Purkinje cell (primary cell): ENCODE measurements around the gene MAN2C1. TPM values are rescaled to one million over a fixed set of nuclear protein-coding genes. Genes with fewer than 3 reads are reported as not detected.

ENCODE experiments used
- polyA plus RNA-seq: library from polyadenylated mRNA; unstranded; fragments of >200 nt; fragmentation: Nextera tagmentation; gene quantifications from 2 replicates; pipeline ENCODE4 v1.2.1, GENCODE V29; 2014

MAN2C1 gene
- polyA plus RNA-seq = 12.3 and 20.5 TPM in 2 replicates

DNA sequence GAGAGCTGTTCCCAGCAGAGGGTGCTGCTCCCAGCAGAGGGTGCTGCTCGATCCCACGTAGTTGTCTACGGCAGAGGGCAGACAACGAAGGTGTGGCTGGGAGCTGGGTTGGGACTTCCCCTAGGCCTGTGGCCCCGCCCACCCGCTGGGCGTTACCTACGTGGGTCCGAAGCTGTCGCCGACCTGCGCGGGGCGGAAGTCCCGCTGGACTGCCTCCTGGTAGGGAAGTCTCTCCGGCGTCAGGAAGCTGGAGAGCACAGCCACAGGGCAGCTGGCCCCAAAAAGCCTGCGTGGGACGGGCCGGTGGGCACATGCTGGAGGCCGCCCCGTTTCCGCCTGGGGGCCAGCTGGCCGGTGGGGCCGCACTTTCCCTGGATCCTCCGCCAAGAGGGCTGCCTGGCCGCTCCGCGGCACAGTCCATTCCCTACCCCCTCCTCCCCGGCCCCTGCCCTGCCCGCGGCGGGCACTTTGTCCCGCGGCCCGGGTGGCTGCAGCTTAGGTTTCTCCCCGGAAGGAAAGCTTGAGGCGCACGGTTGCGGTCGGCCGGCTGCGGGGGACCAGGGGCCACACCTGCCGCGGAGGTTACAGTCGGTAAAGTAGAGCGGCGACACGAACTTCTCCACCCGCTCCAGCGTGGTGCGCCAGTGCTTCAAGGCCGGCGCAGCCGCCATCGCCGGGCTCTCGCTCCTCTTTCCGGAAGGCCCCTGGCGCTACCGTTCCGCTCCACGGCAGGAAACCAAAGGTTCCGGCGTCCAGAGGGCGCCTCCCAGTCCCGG is at the start of gene MAN2C1:
TSS of gene MAN2C1 (minus strand) at position 695 of the 776 bp plus-strand sequence. CDS start at position 671, 24 bp downstream.

DNA sequence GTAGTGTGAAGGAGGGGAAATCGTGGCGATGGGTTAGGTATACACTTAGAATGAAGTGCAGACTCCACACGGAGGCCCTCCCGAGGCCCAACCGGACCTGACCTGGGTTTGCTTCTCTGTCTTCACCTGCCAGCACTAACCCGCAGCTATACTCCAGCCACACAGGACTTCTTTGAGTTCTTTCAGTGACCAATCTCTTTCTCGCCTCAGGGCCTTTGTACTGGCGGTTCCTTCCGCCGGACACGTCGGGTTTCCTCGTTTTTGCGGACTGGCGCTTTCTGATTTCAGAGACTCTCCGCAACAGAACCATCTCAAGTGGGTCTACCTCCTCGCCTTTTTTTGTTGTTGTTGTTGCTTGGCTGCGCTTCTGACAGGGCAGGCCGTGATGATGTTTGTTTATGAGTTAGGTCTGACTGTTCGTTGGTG is 21.6 kb downstream of the MAN2C1 start, which contains the start of gene NEIL1:
TSS of gene NEIL1 (plus strand) at position 244 of the 426 bp plus-strand sequence. CDS start 1,867 bp downstream, outside the sequence.

DNA sequence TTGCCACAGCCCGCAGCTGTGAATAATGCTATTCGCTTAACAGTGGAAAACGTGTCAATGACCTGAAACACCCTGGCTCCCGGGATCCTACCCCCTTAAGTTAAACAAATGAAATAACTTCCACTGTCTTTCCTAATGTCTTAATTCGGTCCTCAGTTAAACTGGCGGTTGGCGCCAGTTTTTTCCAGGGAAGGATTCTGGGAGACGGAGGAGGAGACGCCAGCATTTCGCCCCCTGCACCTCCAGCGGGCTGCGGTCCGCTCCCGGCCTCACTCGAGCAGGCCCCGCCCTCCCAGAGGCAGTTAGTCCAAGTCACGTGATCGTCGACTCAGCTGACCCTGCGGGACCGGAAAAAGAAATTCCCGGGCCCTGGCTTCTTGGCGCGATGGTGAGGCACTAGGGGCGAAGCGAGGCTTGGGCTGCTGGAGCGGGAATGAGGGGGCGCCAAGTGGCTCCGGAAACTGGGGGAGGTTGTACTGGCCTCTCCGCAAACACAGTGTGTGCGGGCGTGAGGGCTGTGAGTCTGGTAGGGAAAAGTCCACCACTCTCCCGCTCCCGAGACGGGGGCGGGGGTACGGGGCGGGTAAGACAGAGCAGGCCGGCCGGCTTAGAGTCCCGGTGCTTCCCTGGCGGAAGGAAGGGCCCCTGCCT is 32.6 kb downstream of the MAN2C1 start, which contains the start of gene COMMD4:
TSS of gene COMMD4 (plus strand) at position 359 of the 651 bp plus-strand sequence. CDS start at position 386, 27 bp downstream.

Other genes with a start within 250 kb of the MAN2C1 start
- 0.20 and 0.44 TPM in 2 replicates for gene C15orf39, start 166.7 kb downstream of the MAN2C1 start, polyA plus RNA-seq
- not detected in 2 replicates for gene GOLGA6C, start 110.3 kb downstream of the MAN2C1 start, polyA plus RNA-seq
- not detected in 2 replicates for gene GOLGA6D, start 85.8 kb downstream of the MAN2C1 start, polyA plus RNA-seq
- gene COMMD4, start 32.5 kb downstream of the MAN2C1 start, polyA plus RNA-seq = 10.5 and 19.0 TPM in 2 replicates
- 2.0 and 6.4 TPM in 2 replicates for gene NEIL1, start 21.6 kb downstream of the MAN2C1 start, polyA plus RNA-seq
- gene SIN3A, start 83.1 kb upstream of the MAN2C1 start, polyA plus RNA-seq = 7.3 and 10.9 TPM in 2 replicates
- gene PTPN9, start 210.7 kb upstream of the MAN2C1 start, polyA plus RNA-seq = 3.5 and 4.9 TPM in 2 replicates